Ovary (tissue), 3 donors: Measurements from ENCODE around the gene ADAMTS2.

Source experiments
- EP300 ChIP-seq: sonication (generic); formaldehyde crosslinking; IDR thresholded peaks from one replicate; pipeline ENCODE4 v1.6.1; 2017; ENCODE audit warnings: antibody characterized with exemption
- POLR2A ChIP-seq: fragments of 450-650 bp; IDR thresholded peaks from one replicate; pipeline ENCODE4 v1.6.1; 2017; ENCODE audit warnings: antibody characterized with exemption, mild to moderate bottlenecking, moderate library complexity
- TF ChIP-seq, protein P1 (sequence below), 3 donors: fragments of 450-650 bp in 2 of 3; fragments of 200-600 bp in 1 of 3; IDR thresholded peaks; one replicate each; pipeline versions ENCODE4 v1.5.1 to v1.8.0; 2016 to 2022; ENCODE audit warnings: antibody characterized with exemption in 3 of 3, mild to moderate bottlenecking in 1 of 3
- donor health status: DM: no; HTN: no; CAD: no.

- TF ChIP-seq, protein P1, sequence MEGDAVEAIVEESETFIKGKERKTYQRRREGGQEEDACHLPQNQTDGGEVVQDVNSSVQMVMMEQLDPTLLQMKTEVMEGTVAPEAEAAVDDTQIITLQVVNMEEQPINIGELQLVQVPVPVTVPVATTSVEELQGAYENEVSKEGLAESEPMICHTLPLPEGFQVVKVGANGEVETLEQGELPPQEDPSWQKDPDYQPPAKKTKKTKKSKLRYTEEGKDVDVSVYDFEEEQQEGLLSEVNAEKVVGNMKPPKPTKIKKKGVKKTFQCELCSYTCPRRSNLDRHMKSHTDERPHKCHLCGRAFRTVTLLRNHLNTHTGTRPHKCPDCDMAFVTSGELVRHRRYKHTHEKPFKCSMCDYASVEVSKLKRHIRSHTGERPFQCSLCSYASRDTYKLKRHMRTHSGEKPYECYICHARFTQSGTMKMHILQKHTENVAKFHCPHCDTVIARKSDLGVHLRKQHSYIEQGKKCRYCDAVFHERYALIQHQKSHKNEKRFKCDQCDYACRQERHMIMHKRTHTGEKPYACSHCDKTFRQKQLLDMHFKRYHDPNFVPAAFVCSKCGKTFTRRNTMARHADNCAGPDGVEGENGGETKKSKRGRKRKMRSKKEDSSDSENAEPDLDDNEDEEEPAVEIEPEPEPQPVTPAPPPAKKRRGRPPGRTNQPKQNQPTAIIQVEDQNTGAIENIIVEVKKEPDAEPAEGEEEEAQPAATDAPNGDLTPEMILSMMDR (IDR thresholded peaks at IDR 0.05) = no peak
- no peak for TF ChIP-seq POLR2A
- TF ChIP-seq EP300 = no peak
Observed at GRCh38 chr5:179382486-179382885, 37.2 kb upstream of the ADAMTS2 start.
